HepG2 (cell line): ENCODE measurements around the gene TUBB4B. TPM values are rescaled to one million over a fixed set of nuclear protein-coding genes. Genes with fewer than 3 reads are reported as not detected.

Source experiments
- CCDC6 ChIP-seq: sonication (generic); formaldehyde crosslinking; IDR thresholded peaks from 2 replicates; pipeline ENCODE4 v1.8.1; 2022; ENCODE audit warnings: mild to moderate bottlenecking, missing genetic modification reagents, moderate library complexity
- CEBPG ChIP-seq: IDR thresholded peaks from 2 replicates; pipeline ENCODE4 v1.6.1; 2016
- DNMT1 ChIP-seq: sonication (generic); formaldehyde crosslinking; IDR thresholded peaks from 2 replicates; pipeline ENCODE4 v1.5.1; 2020; ENCODE audit warnings: mild to moderate bottlenecking, missing genetic modification reagents
- DRAP1 ChIP-seq: IDR thresholded peaks from 2 replicates; pipeline ENCODE4 v1.6.1; 2016; ENCODE audit warnings: missing genetic modification reagents, missing compliant biosample characterization
- EEA1 ChIP-seq: sonication (generic); formaldehyde crosslinking; IDR thresholded peaks from 2 replicates; pipeline ENCODE4 v1.5.1; 2020; ENCODE audit warnings: mild to moderate bottlenecking, missing genetic modification reagents, borderline replicate concordance
- EP300 ChIP-seq, 3 experiments: sonication (generic) in 1 of 3; formaldehyde crosslinking in 1 of 3; IDR thresholded peaks; 2 replicates each; pipeline versions ENCODE4 v1.5.1 to v1.6.1; 2011 to 2020; ENCODE audit warnings: low read depth in 2 of 3, low read length in 2 of 3, borderline replicate concordance in 1 of 3, improper control_type of control experiment in 1 of 3, mild to moderate bottlenecking in 1 of 3, missing genetic modification reagents in 1 of 3, moderate library complexity in 1 of 3
- FOSL1 ChIP-seq: sonication (generic); formaldehyde crosslinking; IDR thresholded peaks from 2 replicates; pipeline ENCODE4 v1.9.0; 2021; ENCODE audit warnings: missing genetic modification reagents, borderline replicate concordance
- KAT2B ChIP-seq: fragments of 150-350 bp; IDR thresholded peaks from 2 replicates; pipeline ENCODE4 v1.6.1; 2014; ENCODE audit warnings: low read depth, low read length, borderline replicate concordance
- LCORL ChIP-seq, 2 experiments: fragments of 450-650 bp in 1 of 2; sonication (generic) in 1 of 2; formaldehyde crosslinking in 1 of 2; IDR thresholded peaks; 2 replicates each; pipeline versions ENCODE4 v1.5.0 to v1.6.1; 2017 to 2020; ENCODE audit warnings: antibody characterized with exemption in 1 of 2, missing genetic modification reagents in 1 of 2
- NONO ChIP-seq, 2 experiments: fragments of 450-650 bp in 1 of 2; sonication (generic) in 1 of 2; formaldehyde crosslinking in 1 of 2; IDR thresholded peaks in 1 of 2; conservative IDR thresholded peaks in 1 of 2; 2 replicates each; pipeline versions ENCODE4 v1.6.1 to v1.8.0; 2017 to 2022; ENCODE audit warnings: mild to moderate bottlenecking in 1 of 2, missing genetic modification reagents in 1 of 2, moderate library complexity in 1 of 2
- SSRP1 ChIP-seq: IDR thresholded peaks from 2 replicates; pipeline ENCODE4 v1.6.1; 2016; ENCODE audit warnings: control low read depth
- ZMAT3 ChIP-seq: sonication (generic); formaldehyde crosslinking; conservative IDR thresholded peaks from 2 replicates; pipeline ENCODE4 v1.7.0; 2021; ENCODE audit warnings: missing genetic modification reagents
- ZNF225 ChIP-seq: sonication (generic); formaldehyde crosslinking; IDR thresholded peaks from 2 replicates; pipeline ENCODE4 v1.4.0; 2020; ENCODE audit warnings: mild to moderate bottlenecking, missing genetic modification reagents
- ZNF335 ChIP-seq: sonication (generic); formaldehyde crosslinking; IDR thresholded peaks from 2 replicates; pipeline ENCODE4 v1.4.0; 2020; ENCODE audit warnings: missing genetic modification reagents
- ZNF343 ChIP-seq: sonication (generic); formaldehyde crosslinking; IDR thresholded peaks from 2 replicates; pipeline ENCODE4 v1.4.0; 2020; ENCODE audit warnings: mild to moderate bottlenecking, missing genetic modification reagents
- ZNF646 ChIP-seq: sonication (generic); formaldehyde crosslinking; IDR thresholded peaks from 2 replicates; pipeline ENCODE4 v1.9.0; 2021; ENCODE audit warnings: mild to moderate bottlenecking, missing genetic modification reagents
- ZNF780A ChIP-seq: sonication (generic); formaldehyde crosslinking; IDR thresholded peaks from 2 replicates; pipeline ENCODE4 v1.8.0; 2022; ENCODE audit warnings: mild to moderate bottlenecking, missing genetic modification reagents, moderate library complexity
- ZSCAN22 ChIP-seq: sonication (generic); formaldehyde crosslinking; IDR thresholded peaks from 2 replicates; pipeline ENCODE4 v1.4.0; 2020; ENCODE audit warnings: mild to moderate bottlenecking, missing genetic modification reagents
- polyA plus RNA-seq, 8 experiments: library from polyadenylated mRNA; depleted of rRNA in 3 of 8; stranded (reverse) in 7 of 8; unstranded in 1 of 8; fragments of >200 nt; fragmentation: Illumina TruSeq in 4 of 8; extraction: Trizol in 4 of 8; gene quantifications; 2 replicates each; pipeline versions ENCODE4 v1.2.1 to v1.2.3, GENCODE V29; 2011 to 2016; ENCODE audit warnings: low read depth in 4 of 8, missing spikeins in 1 of 8, mixed read lengths in 1 of 8; ENCODE audit not compliant: insufficient read depth in 1 of 8
- total RNA-seq, 5 experiments: library from RNA; depleted of rRNA; stranded (reverse); fragments of >200 nt; fragmentation: Illumina TruSeq; extraction: Trizol; gene quantifications; 2 replicates each; pipeline ENCODE4 v1.2.3, GENCODE V29; 2016; ENCODE audit warnings: low read depth in 1 of 5
- TF ChIP-seq, protein P1 (sequence below): sonication (generic); formaldehyde crosslinking; IDR thresholded peaks from 2 replicates; pipeline ENCODE4 v1.9.0; 2021; ENCODE audit warnings: missing genetic modification reagents, borderline replicate concordance

The TUBB4B gene
- total and polyA plus RNA-seq, 2 of the 13 experiments (the other 11 are each of a cell fraction or from before 2014, with no cell fraction given), result 182 to 412 TPM

DNA sequence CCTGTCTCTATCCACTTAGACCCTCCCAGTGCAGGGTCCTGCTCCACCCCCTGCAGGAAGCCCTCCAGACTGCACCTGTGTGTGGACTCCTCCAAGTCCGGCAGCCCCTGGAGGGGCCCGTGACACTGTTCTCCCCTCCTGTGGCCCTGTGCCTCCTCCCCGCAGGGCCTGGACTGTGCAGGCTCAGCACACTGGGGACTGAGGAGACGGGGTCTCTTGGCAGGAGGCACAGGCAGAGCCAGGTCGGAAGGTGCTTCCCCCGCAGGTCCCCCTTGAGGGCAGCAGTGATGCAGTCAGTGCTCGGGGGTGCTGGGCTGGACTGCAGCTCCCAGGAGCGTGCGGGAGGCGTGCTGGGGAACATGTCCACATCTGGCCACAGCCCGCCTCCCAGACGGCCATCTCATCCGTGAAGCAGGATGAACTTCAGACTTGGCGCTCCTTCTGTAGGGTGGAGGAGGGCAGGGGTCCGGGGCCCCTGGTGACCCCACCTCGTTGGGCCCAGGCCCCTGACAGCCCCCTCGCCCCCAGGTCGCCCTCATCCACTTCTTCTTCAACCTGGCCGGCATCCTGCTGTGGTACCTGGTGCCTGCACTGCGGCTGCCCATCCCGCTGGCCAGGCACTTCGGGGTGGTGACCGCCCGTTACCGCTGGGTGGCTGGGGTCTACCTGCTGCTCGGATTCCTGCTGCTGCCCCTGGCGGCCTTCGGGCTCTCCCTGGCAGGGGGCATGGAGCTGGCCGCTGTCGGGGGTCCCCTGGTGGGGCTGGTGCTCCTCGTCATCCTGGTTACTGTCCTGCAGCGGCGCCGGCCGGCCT lies 5.5 kb upstream of the TUBB4B start (continued):
- no peak for TF ChIP-seq SSRP1 (CRISPR knock-in tag)
- no peak for TF ChIP-seq NONO (IDR thresholded peaks at IDR 0.05)
- no peak for TF ChIP-seq NONO (CRISPR knock-in tag; conservative IDR thresholded peaks at IDR 0.05)
- no peak for TF ChIP-seq ZNF646 (CRISPR knock-in tag)
- no peak for TF ChIP-seq KAT2B
- TF ChIP-seq ZMAT3 (CRISPR knock-in tag), result peak; percentile 78; the same call in 1 of the 2 replicates
- no peak for TF ChIP-seq CCDC6 (CRISPR knock-in tag)
- no peak for TF ChIP-seq DNMT1 (CRISPR knock-in tag)
- no peak for TF ChIP-seq EEA1 (CRISPR knock-in tag)
- no peak for TF ChIP-seq LCORL (IDR thresholded peaks at IDR 0.05)
- TF ChIP-seq LCORL (CRISPR knock-in tag; IDR thresholded peaks at IDR 0.05), result no peak; the same call in 1 of the 2 replicates
- TF ChIP-seq DRAP1 (CRISPR knock-in tag), result peak; percentile 42; the same call in 1 of the 2 replicates
- TF ChIP-seq ZNF335 (CRISPR knock-in tag), result 0 out of 2 replicates have a peak, but pooled peaks have one; percentile 10
- TF ChIP-seq ZNF780A, result no peak
- no peak for TF ChIP-seq FOSL1 (CRISPR knock-in tag)
- TF ChIP-seq ZNF225 (CRISPR knock-in tag), result no peak
- no peak for TF ChIP-seq CEBPG (CRISPR knock-in tag)
- no peak; the same call in 1 of the 2 replicates for TF ChIP-seq ZNF343 (CRISPR knock-in tag)
- TF ChIP-seq, protein P1, sequence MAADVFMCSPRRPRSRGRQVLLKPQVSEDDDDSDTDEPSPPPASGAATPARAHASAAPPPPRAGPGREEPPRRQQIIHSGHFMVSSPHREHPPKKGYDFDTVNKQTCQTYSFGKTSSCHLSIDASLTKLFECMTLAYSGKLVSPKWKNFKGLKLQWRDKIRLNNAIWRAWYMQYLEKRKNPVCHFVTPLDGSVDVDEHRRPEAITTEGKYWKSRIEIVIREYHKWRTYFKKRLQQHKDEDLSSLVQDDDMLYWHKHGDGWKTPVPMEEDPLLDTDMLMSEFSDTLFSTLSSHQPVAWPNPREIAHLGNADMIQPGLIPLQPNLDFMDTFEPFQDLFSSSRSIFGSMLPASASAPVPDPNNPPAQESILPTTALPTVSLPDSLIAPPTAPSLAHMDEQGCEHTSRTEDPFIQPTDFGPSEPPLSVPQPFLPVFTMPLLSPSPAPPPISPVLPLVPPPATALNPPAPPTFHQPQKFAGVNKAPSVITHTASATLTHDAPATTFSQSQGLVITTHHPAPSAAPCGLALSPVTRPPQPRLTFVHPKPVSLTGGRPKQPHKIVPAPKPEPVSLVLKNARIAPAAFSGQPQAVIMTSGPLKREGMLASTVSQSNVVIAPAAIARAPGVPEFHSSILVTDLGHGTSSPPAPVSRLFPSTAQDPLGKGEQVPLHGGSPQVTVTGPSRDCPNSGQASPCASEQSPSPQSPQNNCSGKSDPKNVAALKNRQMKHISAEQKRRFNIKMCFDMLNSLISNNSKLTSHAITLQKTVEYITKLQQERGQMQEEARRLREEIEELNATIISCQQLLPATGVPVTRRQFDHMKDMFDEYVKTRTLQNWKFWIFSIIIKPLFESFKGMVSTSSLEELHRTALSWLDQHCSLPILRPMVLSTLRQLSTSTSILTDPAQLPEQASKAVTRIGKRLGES (CRISPR knock-in tag), result 0 out of 2 replicates have a peak, but pooled peaks have one; percentile 42
- TF ChIP-seq ZSCAN22, result no peak
- TF ChIP-seq EP300 (IDR thresholded peaks at IDR 0.05; ENCODE audit: low read depth in 2 of 2, low read length in 2 of 2), result 0 out of 4 replicates have a peak, but pooled peaks of 1 of the 2 experiments have one; percentile 10
- TF ChIP-seq EP300 (CRISPR knock-in tag; IDR thresholded peaks at IDR 0.05; ENCODE audit: borderline replicate concordance), result no peak; the same call in 1 of the 2 replicates
